Astrocyte (in vitro differentiated cells and primary cell): ENCODE results near the gene CLDN15.

Experiments
- CTCF ChIP-seq: IDR thresholded peaks from 2 replicates; pipeline ENCODE4 v1.5.1; 2011; ENCODE audit warnings: low read depth, mild to moderate bottlenecking, inconsistent platforms, low read length, moderate library complexity; ENCODE audit not compliant: insufficient read depth
- EZH2 ChIP-seq: IDR thresholded peaks from 2 replicates; pipeline ENCODE4 v1.6.1; 2012; ENCODE audit warnings: mild to moderate bottlenecking, low read length, inconsistent platforms; ENCODE audit not compliant: insufficient read depth

- TF ChIP-seq CTCF (no peak), EZH2 (no peak)
Measured at GRCh38 chr7:101202603-101202918, 35.0 kb downstream of the CLDN15 start.
